Pons (tissue), 1 donor: Measurements from ENCODE around the gene MRPL27.
"Not testable (repeated sequence)": the region's sequence is repeated elsewhere in the genome, so short reads cannot be mapped to it uniquely, and the experiment has no call there.

ENCODE experiments used
- DNase-seq: peaks from one replicate; pipeline ENCODE4 v3.0.0-alpha.2; 2016; ENCODE audit warnings: low spot score

Gene MRPL27

DNA sequence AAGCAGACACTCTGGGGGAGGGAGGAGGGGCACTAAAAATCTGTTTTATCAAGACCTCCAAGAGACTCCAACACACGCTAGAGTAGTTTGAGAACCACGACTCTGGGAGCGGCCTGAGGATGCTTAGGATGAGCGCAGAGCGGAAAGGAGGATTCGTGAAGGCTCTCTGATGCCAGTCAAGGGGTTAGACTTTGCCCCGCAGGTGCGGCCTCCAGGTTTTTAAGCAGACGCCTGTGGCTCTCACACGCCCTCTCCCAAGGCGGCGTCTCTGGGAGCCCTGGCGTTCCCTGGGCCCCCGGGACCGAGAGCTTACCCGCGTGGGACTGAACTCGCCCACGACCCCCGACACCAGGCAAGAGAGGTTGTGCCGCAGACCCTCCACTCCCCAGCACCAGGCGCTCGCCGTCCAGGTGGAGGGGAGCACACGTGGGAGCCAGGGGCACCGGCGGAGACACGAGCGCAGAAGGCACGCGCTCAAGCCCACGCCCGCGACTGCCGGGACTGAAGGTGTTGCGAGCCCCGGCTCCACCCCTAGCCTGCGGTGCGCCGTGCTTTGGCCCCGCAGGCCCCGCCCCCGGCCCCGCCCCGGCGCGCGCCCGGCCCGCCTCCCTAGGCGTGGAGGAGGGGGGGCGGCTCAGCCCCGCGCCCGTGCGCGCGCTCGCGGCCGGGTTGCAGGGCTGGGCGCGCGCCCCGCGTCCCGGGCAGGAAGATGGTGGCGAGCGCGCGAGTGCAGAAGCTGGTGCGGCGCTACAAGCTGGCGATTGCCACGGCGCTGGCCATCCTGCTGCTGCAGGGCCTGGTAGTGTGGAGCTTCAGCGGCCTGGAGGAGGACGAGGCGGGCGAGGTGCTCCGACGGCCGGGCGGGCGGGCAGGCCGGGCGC is 27.3 kb downstream of the MRPL27 start, which contains the start of gene XYLT2:
XYLT2 (plus strand) TSS at position 695 of the 881 bp plus-strand sequence; CDS start at position 710, 15 bp downstream.
- peak; percentile 64 for DNase-seq

GRCh38 chr17:50344731-50345365 is 28.1 kb downstream of the MRPL27 start:
- no peak for DNase-seq

GRCh38 chr17:50339381-50339780 is 33.6 kb downstream of the MRPL27 start:
- DNase-seq, result no peak

- no peak for DNase-seq
Measured at GRCh38 chr17:50338645-50339044, 34.3 kb downstream of the MRPL27 start.

- DNase-seq, result no peak
Measured at GRCh38 chr17:50337956-50338355, 35.0 kb downstream of the MRPL27 start.

GRCh38 chr17:50333291-50334057 is 39.5 kb downstream of the MRPL27 start:
- not testable (repeated sequence) for DNase-seq

- no peak for DNase-seq
Measured at GRCh38 chr17:50332196-50332595, 40.8 kb downstream of the MRPL27 start.

- DNase-seq, result no peak
Measured at GRCh38 chr17:50331085-50331791, 41.7 kb downstream of the MRPL27 start.

GRCh38 chr17:50330151-50330775 is 42.7 kb downstream of the MRPL27 start:
- DNase-seq, result no peak

DNA sequence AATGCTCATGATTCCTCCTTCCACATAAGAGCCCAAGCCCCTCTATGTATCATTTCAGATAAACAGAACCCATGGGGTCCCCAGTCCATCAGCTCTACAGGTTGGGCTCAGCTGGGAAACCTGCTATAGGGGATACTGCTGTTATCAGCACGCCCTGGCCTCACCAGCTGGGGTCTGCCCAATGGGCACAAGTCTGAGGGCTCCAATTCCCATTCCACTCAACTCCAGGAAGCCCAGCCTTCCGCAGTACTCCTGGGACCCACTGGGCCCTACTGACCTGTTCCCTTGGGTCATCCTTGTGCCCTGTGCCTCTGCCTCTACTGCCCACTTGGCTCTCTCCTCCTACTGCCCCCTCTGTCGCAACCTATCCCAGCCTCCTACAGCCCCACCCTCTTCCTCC is 43.3 kb downstream of the MRPL27 start:
- DNase-seq, result no peak

- DNase-seq, result no peak
Measured at GRCh38 chr17:50328363-50329325, 44.3 kb downstream of the MRPL27 start.

- no peak for DNase-seq
Measured at GRCh38 chr17:50326831-50327364, 46.1 kb downstream of the MRPL27 start.

- DNase-seq, result no peak
Measured at GRCh38 chr17:50325906-50326305, 47.1 kb downstream of the MRPL27 start.

DNA sequence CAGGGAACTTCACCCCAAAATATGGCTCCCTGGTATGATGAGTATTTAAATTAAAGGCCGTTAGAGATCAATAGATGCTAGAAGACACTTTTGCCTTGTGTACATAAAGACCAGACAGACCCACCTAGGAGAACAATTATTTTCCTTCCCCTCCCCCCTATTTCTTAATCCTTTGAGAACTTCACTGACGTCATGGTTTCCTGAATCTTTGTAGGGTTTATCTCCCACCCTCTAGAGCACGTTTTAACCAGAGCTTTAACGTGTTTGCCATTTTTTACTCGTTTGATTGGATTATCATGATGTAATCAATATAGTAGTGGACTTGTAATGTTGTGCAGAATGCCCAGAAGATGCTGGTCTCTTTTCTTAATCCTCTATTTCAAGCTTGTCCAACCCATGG is 49.9 kb downstream of the MRPL27 start:
- no peak for DNase-seq

GRCh38 chr17:50322271-50322670 is 50.7 kb downstream of the MRPL27 start:
- DNase-seq, result no peak

- no peak for DNase-seq
Measured at GRCh38 chr17:50319306-50320004, 53.5 kb downstream of the MRPL27 start.

GRCh38 chr17:50318501-50319285 is 54.3 kb downstream of the MRPL27 start:
- no peak for DNase-seq
